ENCODE results near the gene NIT1. TPM values are rescaled to one million over a fixed set of nuclear protein-coding genes. Genes with fewer than 3 reads are reported as not detected.

NIT1 gene
- total RNA-seq, 1 donor from 2014 or later: 47.5 TPM

- no peak for DNase-seq (ENCODE audit: extremely low spot score, unreplicated experiment)
- Mint-ChIP-seq H3K4me1 (ENCODE audit: unreplicated experiment) (peaks cover 11% of the 10 kb centered on the region), H3K27ac (peak overlapping the region; percentile 86), H3K27me3 (no peaks in the 10 kb centered on the region), H3K9me3 (no peaks in the 10 kb centered on the region), H3K36me3 (peaks cover 19% of the 10 kb centered on the region), H3K4me3 (peak overlapping the region; percentile 55)
- TF ChIP-seq, protein P1, sequence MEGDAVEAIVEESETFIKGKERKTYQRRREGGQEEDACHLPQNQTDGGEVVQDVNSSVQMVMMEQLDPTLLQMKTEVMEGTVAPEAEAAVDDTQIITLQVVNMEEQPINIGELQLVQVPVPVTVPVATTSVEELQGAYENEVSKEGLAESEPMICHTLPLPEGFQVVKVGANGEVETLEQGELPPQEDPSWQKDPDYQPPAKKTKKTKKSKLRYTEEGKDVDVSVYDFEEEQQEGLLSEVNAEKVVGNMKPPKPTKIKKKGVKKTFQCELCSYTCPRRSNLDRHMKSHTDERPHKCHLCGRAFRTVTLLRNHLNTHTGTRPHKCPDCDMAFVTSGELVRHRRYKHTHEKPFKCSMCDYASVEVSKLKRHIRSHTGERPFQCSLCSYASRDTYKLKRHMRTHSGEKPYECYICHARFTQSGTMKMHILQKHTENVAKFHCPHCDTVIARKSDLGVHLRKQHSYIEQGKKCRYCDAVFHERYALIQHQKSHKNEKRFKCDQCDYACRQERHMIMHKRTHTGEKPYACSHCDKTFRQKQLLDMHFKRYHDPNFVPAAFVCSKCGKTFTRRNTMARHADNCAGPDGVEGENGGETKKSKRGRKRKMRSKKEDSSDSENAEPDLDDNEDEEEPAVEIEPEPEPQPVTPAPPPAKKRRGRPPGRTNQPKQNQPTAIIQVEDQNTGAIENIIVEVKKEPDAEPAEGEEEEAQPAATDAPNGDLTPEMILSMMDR (conservative IDR thresholded peaks at IDR 0.05): no peak
These were observed 41.5 kb upstream of the NIT1 start for GRCh38 chr1:161076410-161076809.

- no peaks in the 10 kb centered on the region for H3K27me3 Mint-ChIP-seq
- no peak for DNase-seq (ENCODE audit: extremely low spot score, unreplicated experiment)
- H3K9me3 Mint-ChIP-seq: no peaks in the 10 kb centered on the region
- H3K27ac Mint-ChIP-seq: no peak overlapping the region
- H3K4me1 Mint-ChIP-seq (ENCODE audit: unreplicated experiment): peaks cover 11% of the 10 kb centered on the region
- no peak overlapping the region for H3K4me3 Mint-ChIP-seq
- TF ChIP-seq, protein P1 (conservative IDR thresholded peaks at IDR 0.05): no peak
- H3K36me3 Mint-ChIP-seq: peaks cover 15% of the 10 kb centered on the region
These were observed 40.5 kb upstream of the NIT1 start for GRCh38 chr1:161077426-161077825.

DNA sequence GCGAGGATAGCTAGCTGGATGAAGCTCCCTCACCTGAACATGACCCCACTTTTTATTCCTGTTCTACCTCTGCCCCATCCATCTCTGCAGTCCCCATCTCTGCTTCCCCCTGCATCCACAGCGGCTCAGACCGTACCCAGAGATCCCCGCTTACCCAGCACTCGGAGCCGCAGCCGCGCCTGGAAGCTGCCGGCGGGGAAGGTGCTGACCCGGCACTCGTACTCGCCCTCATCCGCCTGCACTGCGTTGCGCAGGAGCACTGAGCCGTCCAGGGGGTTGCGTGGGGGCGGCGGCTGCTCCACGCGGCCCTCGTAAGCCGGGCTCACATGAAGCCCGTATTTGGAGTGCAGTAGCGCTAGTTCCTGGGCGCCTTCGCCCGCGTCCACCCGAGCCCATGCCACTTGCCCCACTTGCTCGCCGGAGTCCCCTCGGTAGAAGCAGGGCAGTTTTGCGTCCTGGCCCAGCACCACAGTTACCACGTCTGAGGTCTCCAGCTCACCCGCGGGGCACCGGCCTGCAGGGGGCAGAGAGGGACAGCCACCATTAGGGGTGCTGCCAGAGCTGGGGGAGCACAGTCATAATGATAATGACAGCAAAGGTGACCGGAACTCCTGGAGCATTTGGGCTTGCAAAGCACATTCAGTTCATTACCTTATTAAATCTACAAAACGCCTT lies 38.3 kb upstream of the NIT1 start:
- TF ChIP-seq, protein P1 (conservative IDR thresholded peaks at IDR 0.05): no peak
- no peaks in the 10 kb centered on the region for H3K9me3 Mint-ChIP-seq

DNA sequence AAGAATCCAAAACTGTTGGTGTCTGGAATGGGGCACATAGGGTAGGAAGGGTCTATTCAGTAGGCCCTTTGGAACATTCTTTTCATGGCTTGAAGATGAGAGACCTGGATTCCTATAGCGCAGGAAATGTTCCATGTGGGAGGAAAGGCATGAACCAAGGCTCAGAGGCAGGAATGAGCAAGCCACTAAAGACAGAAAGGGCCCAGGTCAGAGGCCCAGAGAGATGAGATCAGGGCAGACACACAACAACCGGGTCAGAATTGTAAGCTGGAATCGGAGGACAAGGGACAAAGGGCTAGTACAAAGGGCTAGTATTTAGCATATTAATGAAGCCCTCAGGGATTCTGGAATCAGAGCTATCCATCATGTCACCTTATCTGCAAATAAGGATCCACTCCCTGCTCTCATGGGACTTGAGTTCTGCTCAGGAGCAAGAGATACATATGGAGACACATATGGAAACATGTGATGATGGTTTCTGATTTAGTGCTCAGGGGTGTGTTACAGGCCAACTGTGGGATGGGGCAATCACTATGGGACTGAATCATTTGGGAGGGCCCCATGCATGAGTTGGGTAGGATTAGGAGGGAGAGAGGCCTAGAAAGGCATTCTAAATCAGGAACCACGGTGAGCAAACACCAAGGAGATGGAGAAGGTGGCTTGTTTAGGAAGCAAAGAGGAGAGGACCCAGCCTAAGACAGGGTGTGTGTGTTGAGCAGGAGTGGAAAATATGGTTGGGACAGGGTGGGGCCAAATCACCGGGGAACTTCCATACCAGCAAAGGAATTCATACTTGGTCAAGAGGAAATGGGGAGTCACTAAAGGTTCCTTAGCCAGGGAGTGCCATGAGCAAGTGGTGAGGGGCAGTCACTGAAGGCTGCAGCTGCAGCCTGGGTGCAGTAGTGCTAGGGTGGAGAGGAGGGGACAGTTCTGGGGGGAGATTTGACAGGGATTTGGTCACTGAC lies 37.2 kb upstream of the NIT1 start:
- no peak for DNase-seq (ENCODE audit: extremely low spot score, unreplicated experiment)
- H3K36me3 Mint-ChIP-seq: peaks cover 15% of the 10 kb centered on the region
- H3K4me1 Mint-ChIP-seq (ENCODE audit: unreplicated experiment): peaks cover 25% of the 10 kb centered on the region
- TF ChIP-seq, protein P1 (conservative IDR thresholded peaks at IDR 0.05): no peak
- no peaks in the 10 kb centered on the region for H3K9me3 Mint-ChIP-seq
- no peaks in the 10 kb centered on the region for H3K27me3 Mint-ChIP-seq
- H3K27ac Mint-ChIP-seq: peak overlapping the region; percentile 97
- peak overlapping the region; percentile 82 for H3K4me3 Mint-ChIP-seq

More for the DNA sequence above, 38.3 kb upstream of the NIT1 start:
- Mint-ChIP-seq H3K27me3 (no peaks in the 10 kb centered on the region), H3K27ac (peak overlapping the region; percentile 97), H3K4me3 (peak overlapping the region; percentile 50), H3K36me3 (peaks cover 15% of the 10 kb centered on the region), H3K4me1 (ENCODE audit: unreplicated experiment) (peaks cover 25% of the 10 kb centered on the region)
- no peak for DNase-seq (ENCODE audit: extremely low spot score, unreplicated experiment)

DNA sequence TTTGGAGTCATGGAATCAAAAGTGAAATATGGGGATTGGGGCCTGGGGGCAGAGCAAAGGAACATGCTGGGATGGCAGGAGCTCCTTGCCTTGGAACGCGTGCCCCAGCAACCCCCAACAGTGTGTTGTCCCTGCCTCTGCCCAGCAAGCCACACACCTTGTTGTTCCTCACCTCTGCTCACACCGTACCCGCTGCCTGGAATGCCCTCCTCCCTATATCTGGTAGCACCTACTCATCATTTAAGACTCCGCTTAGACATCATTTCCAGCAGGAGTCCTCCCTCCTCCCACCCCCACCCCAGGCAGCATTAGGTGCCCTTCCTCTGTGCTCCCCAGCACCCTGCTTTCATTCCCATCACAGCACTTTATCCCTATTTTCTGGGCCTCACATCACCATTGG lies 36.4 kb upstream of the NIT1 start:
- Mint-ChIP-seq H3K36me3 (peaks cover 15% of the 10 kb centered on the region), H3K27me3 (no peaks in the 10 kb centered on the region), H3K4me3 (peak overlapping the region; percentile 82), H3K9me3 (no peaks in the 10 kb centered on the region), H3K27ac (peak overlapping the region; percentile 97), H3K4me1 (ENCODE audit: unreplicated experiment) (peaks cover 25% of the 10 kb centered on the region)
- TF ChIP-seq, protein P1 (conservative IDR thresholded peaks at IDR 0.05): no peak
- DNase-seq (ENCODE audit: extremely low spot score, unreplicated experiment): no peak

All from type B pancreatic cell (in vitro differentiated cells).